ENCODE data around the gene PIP5K1C.
"Not testable (repeated sequence)": the region's sequence is repeated elsewhere in the genome, so short reads cannot be mapped to it uniquely, and the experiment has no call there.

Gene PIP5K1C

DNA sequence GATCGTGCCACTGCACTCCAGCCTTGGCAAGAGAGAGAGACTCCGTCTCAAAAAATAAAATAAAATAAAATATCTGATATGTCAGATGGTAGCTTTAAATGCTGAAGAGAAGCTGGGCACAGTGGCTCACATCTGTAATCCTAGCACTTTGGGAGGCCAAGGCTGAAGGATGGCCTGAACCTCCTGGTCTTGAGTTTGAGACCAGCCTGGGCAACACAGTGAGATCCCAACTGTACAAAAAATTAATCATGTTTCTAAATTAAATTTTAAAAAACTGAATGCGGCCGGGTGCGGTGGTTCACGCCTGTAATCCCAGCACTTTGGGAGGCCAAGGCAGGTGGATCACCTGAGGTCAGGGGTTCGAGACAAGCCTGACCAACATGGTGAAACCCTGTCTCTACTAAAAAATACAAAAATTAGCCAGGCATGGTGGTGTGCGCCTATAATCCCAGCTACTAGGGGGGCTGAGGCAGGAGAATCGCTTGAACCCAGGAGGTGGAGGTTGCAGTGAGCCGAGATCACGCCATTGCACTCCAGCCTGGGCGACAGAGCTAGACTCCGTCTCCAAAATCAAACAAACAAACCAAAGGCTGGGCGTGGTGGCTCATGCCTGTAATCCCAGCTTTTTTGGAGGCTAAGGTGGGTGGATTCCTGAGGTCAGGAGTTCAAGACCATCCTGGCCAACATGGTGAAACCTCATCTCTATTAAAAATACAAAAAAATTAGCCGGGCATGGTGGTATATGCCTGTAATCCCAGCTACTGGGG lies 116.0 kb downstream of the PIP5K1C start:
- DNase-seq, result not testable (repeated sequence)

- DNase-seq, result not testable (repeated sequence)
Measured at GRCh38 chr19:3581792-3582191, 118.5 kb downstream of the PIP5K1C start.
